Nephron progenitor cell (in vitro differentiated cells): ENCODE measurements around the gene OMP.
"Not testable (repeated sequence)": the region's sequence is repeated elsewhere in the genome, so short reads cannot be mapped to it uniquely, and the experiment has no call there.

ENCODE experiments used
- DNase-seq: peaks from one replicate; pipeline ENCODE4 v3.0.0; 2021
- H3K27ac Mint-ChIP-seq: 2 replicates; pipeline ENCODE4 v1.8.0; 2021; ENCODE audit warnings: mild to moderate bottlenecking, moderate library complexity, mixed read lengths
- H3K27me3 Mint-ChIP-seq: 2 replicates; pipeline ENCODE4 v1.8.0; 2021; ENCODE audit warnings: mild to moderate bottlenecking, low read depth, mixed read lengths; ENCODE audit not compliant: poor library complexity
- H3K36me3 Mint-ChIP-seq: 2 replicates; pipeline ENCODE4 v1.8.0; 2021; ENCODE audit warnings: low read depth, mixed read lengths
- H3K4me1 Mint-ChIP-seq: 2 replicates; pipeline ENCODE4 v1.8.0; 2021; ENCODE audit warnings: mixed read lengths
- H3K4me3 Mint-ChIP-seq: 2 replicates; pipeline ENCODE4 v1.8.0; 2021; ENCODE audit warnings: mild to moderate bottlenecking, moderate library complexity, mixed read lengths
- H3K9me3 Mint-ChIP-seq: 2 replicates; pipeline ENCODE4 v1.8.0; 2021; ENCODE audit warnings: mild to moderate bottlenecking, moderate library complexity, mixed read lengths
- TF ChIP-seq, protein P1 (sequence below): fragments of 200-600 bp; sonication (generic); IDR thresholded peaks from 2 replicates; pipeline ENCODE4 v1.5.0; 2021; ENCODE audit warnings: antibody characterized with exemption

Gene OMP

DNA sequence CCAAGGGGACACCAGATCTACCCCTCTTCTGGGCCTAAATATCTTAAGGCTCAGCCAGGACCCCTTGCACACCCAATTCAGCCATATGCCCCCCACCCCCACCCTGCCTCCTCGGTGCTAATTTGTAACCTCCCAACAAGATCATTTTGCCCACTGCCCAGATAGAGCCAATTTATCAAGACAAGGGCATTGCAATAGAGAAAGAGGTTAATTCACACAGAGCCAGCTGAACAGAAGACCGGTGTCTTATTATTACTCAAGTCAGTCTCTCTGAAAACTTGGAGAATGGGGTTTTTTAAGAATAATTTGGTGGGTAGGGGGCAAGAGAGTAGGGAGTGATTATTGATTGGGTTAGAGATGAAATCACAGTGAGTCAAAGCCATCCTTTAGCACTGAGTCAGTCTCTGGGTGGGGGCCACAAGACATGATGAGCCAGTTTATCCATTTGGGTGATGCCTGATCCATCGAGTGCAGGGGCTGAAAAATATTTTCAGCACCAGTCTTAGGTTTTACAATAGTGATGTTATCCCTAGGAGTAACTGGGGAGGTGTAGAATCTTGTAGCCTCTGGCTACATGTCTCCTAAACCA lies 45.7 kb upstream of the OMP start:
- no peak overlapping the region for H3K27ac Mint-ChIP-seq
- H3K4me3 Mint-ChIP-seq, result no peak overlapping the region
- peaks cover 7% of the 10 kb centered on the region for H3K27me3 Mint-ChIP-seq
- H3K9me3 Mint-ChIP-seq, result peaks cover 50% of the 10 kb centered on the region
- H3K4me1 Mint-ChIP-seq, result peaks cover 23% of the 10 kb centered on the region
- no peak for DNase-seq
- TF ChIP-seq, protein P1, sequence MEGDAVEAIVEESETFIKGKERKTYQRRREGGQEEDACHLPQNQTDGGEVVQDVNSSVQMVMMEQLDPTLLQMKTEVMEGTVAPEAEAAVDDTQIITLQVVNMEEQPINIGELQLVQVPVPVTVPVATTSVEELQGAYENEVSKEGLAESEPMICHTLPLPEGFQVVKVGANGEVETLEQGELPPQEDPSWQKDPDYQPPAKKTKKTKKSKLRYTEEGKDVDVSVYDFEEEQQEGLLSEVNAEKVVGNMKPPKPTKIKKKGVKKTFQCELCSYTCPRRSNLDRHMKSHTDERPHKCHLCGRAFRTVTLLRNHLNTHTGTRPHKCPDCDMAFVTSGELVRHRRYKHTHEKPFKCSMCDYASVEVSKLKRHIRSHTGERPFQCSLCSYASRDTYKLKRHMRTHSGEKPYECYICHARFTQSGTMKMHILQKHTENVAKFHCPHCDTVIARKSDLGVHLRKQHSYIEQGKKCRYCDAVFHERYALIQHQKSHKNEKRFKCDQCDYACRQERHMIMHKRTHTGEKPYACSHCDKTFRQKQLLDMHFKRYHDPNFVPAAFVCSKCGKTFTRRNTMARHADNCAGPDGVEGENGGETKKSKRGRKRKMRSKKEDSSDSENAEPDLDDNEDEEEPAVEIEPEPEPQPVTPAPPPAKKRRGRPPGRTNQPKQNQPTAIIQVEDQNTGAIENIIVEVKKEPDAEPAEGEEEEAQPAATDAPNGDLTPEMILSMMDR, result no peak
- no peaks in the 10 kb centered on the region for H3K36me3 Mint-ChIP-seq

DNA sequence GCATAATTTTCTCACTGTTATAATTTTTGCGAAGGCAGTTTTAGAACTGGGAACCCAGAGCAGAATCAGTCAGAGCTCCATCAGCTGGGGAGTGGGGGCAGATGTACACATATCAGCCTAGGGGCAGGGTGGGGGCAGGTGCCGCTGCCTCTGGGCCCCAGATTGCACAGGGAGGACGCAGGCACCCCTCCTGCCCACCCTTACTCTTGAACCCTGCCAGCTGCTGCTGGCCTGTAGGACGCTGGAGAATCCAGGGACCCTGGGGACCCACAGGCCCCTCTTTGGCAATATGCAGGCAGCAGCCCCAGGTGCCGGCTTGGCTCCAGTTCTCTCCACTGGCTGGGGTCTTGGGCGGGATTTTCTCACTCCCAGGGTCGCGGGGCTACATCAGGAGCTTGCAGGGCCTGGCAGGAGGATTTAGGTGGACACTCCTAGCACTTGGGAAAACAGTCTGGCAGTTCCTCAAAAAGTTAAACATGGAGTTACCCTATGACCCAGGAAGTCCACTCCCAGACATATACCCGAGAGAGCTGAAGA lies 44.6 kb upstream of the OMP start:
- H3K27me3 Mint-ChIP-seq, result peaks cover 8% of the 10 kb centered on the region
- TF ChIP-seq, protein P1, result no peak
- no peaks in the 10 kb centered on the region for H3K36me3 Mint-ChIP-seq
- H3K27ac Mint-ChIP-seq, result no peak overlapping the region
- H3K9me3 Mint-ChIP-seq, result peaks cover 48% of the 10 kb centered on the region
- DNase-seq, result no peak
- H3K4me3 Mint-ChIP-seq, result no peak overlapping the region
- peaks cover 14% of the 10 kb centered on the region for H3K4me1 Mint-ChIP-seq

DNA sequence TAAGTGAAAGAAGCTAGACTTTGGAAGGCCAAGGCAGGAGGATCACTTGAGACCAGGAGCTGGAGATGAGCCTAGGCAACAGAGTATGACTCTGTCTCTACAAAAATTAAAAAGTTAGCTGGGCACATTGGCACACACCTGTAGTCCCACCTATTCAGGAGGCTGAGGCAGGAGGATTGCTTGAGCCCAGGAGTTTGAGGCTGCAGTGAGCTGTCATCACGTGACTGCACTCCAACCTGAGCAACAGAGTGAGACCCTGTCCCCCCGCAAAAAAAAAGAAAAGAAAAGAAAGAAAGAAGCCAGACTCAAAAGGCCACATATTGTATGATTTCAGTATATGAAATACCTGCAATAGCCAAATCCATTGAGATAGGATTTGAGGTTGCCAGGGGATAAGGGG lies 43.7 kb upstream of the OMP start:
- DNase-seq, result no peak
- no peak overlapping the region for H3K4me3 Mint-ChIP-seq
- no peaks in the 10 kb centered on the region for H3K36me3 Mint-ChIP-seq
- peaks cover 7% of the 10 kb centered on the region for H3K4me1 Mint-ChIP-seq
- peaks cover 48% of the 10 kb centered on the region for H3K9me3 Mint-ChIP-seq
- H3K27ac Mint-ChIP-seq, result no peak overlapping the region
- TF ChIP-seq, protein P1, result no peak
- peaks cover 13% of the 10 kb centered on the region for H3K27me3 Mint-ChIP-seq

DNA sequence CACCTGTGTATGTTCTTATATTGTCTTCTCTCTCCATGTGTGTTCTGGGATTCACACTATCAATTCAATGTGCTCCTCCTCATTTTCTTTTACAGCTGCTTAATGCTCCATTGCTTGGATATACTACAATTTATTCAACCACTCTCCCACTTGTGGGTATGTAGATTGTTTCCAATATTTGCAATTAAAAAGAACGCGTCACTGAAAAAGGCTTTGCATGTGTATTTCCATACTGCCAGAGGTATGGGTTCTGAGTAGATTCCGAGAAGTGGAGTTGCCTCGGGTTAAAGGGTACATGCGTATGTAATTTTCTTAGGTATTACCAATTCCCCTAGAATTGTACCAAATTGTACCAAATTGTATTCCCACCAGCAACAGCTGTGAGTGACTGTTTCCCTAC lies 42.8 kb upstream of the OMP start:
- Mint-ChIP-seq H3K27me3 (peaks cover 13% of the 10 kb centered on the region), H3K9me3 (peaks cover 46% of the 10 kb centered on the region), H3K36me3 (no peaks in the 10 kb centered on the region), H3K27ac (no peak overlapping the region), H3K4me1 (peaks cover 5% of the 10 kb centered on the region), H3K4me3 (no peak overlapping the region)
- TF ChIP-seq, protein P1, result no peak
- DNase-seq, result no peak

DNA sequence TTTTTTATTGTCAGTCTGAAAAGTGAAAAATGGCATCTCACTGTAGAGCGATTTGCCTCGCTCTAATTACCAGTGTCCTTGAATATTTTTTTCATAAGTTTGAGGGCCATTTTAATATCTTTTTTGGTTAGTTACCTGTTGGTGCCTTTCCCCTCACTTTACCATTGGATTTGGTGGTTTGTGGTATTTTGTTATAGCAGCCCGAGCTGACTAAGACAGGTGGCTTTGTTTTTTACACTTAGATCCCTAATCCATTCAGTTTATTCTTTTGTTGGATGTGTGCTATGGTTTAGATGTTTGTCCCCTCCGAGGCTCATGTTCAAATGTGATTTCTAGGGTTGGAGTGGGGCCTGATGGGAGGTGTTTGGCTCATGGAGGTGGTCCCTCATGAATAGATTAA lies 42.4 kb upstream of the OMP start:
- Mint-ChIP-seq H3K4me1 (peaks cover 7% of the 10 kb centered on the region), H3K27me3 (peaks cover 13% of the 10 kb centered on the region), H3K4me3 (no peak overlapping the region), H3K36me3 (no peaks in the 10 kb centered on the region), H3K9me3 (peaks cover 42% of the 10 kb centered on the region), H3K27ac (no peak overlapping the region)
- no peak for DNase-seq
- TF ChIP-seq, protein P1, result no peak

DNA sequence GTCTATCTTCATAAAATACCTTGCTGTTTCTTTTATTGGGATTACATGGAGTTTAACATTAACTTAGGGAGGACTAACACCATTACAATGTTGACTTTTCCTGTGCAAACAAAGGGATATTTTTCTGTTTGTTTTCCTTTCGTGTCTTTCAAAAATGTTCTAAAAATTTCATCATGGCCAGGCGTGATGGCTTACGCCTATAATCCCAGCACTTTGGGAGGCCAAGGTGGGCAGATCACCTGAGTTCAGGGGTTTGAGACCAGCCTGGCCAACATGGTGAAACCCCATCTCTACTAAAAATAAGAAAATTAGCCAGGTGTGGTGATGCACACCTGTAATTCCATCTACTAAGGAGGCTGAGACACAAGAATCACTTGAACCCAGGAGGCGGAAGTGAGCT lies 41.4 kb upstream of the OMP start:
- H3K4me3 Mint-ChIP-seq, H3K27ac Mint-ChIP-seq, H3K36me3 Mint-ChIP-seq, H3K27me3 Mint-ChIP-seq, DNase-seq: not testable (repeated sequence)
- H3K4me1 Mint-ChIP-seq, result peaks cover 17% of the 10 kb centered on the region
- peaks cover 32% of the 10 kb centered on the region for H3K9me3 Mint-ChIP-seq
